Measurements from ENCODE around the gene MARCHF3. TPM values are rescaled to one million over a fixed set of nuclear protein-coding genes. Genes with fewer than 3 reads are reported as not detected.

The MARCHF3 gene
- total RNA-seq, 2 experiments from 2014 or later, result 4.0 to 4.4 TPM

GRCh38 chr5:126931963-126932660 lies 98.2 kb downstream of the MARCHF3 start:
- Mint-ChIP-seq H3K36me3 (no peaks in the 10 kb centered on the region), H3K4me1 (ENCODE audit: low read depth) (no peaks in the 10 kb centered on the region), H3K4me3 (no peak overlapping the region), H3K9me3 (no peaks in the 10 kb centered on the region), H3K27ac (no peak overlapping the region), H3K27me3 (no peaks in the 10 kb centered on the region)
- CTCF ChIA-PET, result no interaction called here
- intact Hi-C loops (cut with micrococcal nuclease), result no loop called here
- no peak for DNase-seq
- POLR2A ChIA-PET, result no interaction called here

GRCh38 chr5:126928041-126928440 lies 102.3 kb downstream of the MARCHF3 start:
- Mint-ChIP-seq H3K36me3 (no peaks in the 10 kb centered on the region), H3K4me3 (no peak overlapping the region), H3K9me3 (no peaks in the 10 kb centered on the region), H3K27me3 (no peaks in the 10 kb centered on the region), H3K4me1 (ENCODE audit: low read depth) (no peaks in the 10 kb centered on the region), H3K27ac (no peak overlapping the region)
- ChIA-PET CTCF (no interaction called here), POLR2A (no interaction called here)
- intact Hi-C loops (cut with micrococcal nuclease), result no loop called here
- DNase-seq, result no peak

- ChIA-PET POLR2A (interaction anchor here (0.6 kb wide), 1 partner anchor 191 kb away, joined by 3 read pairs; no protein-coding TSS in a partner anchor), CTCF (no interaction called here)
- Mint-ChIP-seq H3K4me3 (no peak overlapping the region), H3K9me3 (no peaks in the 10 kb centered on the region), H3K4me1 (ENCODE audit: low read depth) (no peaks in the 10 kb centered on the region), H3K36me3 (no peaks in the 10 kb centered on the region), H3K27ac (no peak overlapping the region), H3K27me3 (no peaks in the 10 kb centered on the region)
- intact Hi-C loops (cut with micrococcal nuclease), result no loop called here
- no peak for DNase-seq
Observed at GRCh38 chr5:126927429-126927828, 102.9 kb downstream of the MARCHF3 start.

- intact Hi-C loops (cut with micrococcal nuclease), result no loop called here
- H3K4me1 Mint-ChIP-seq (ENCODE audit: low read depth), result no peaks in the 10 kb centered on the region
- ChIA-PET POLR2A (no interaction called here), CTCF (no interaction called here)
- H3K27ac Mint-ChIP-seq, result no peak overlapping the region
- H3K9me3 Mint-ChIP-seq, result no peaks in the 10 kb centered on the region
- no peak overlapping the region for H3K4me3 Mint-ChIP-seq
- DNase-seq, result no peak
- no peaks in the 10 kb centered on the region for H3K36me3 Mint-ChIP-seq
- no peaks in the 10 kb centered on the region for H3K27me3 Mint-ChIP-seq
Observed at GRCh38 chr5:126926187-126926586, 104.2 kb downstream of the MARCHF3 start.

GRCh38 chr5:126925482-126925881 lies 104.9 kb downstream of the MARCHF3 start:
- CTCF ChIA-PET, result no interaction called here
- Mint-ChIP-seq H3K4me1 (ENCODE audit: low read depth) (no peaks in the 10 kb centered on the region), H3K9me3 (no peaks in the 10 kb centered on the region), H3K36me3 (no peaks in the 10 kb centered on the region), H3K27me3 (no peaks in the 10 kb centered on the region), H3K27ac (no peak overlapping the region), H3K4me3 (no peak overlapping the region)
- intact Hi-C loops (cut with micrococcal nuclease), result no loop called here
- POLR2A ChIA-PET, result no interaction called here
- no peak for DNase-seq

- CTCF ChIA-PET, result no interaction called here
- Mint-ChIP-seq H3K4me3 (no peak overlapping the region), H3K4me1 (ENCODE audit: low read depth) (no peaks in the 10 kb centered on the region), H3K36me3 (no peaks in the 10 kb centered on the region), H3K9me3 (no peaks in the 10 kb centered on the region), H3K27me3 (no peaks in the 10 kb centered on the region), H3K27ac (no peak overlapping the region)
- POLR2A ChIA-PET, result no interaction called here
- DNase-seq, result no peak
- intact Hi-C loops (cut with micrococcal nuclease), result no loop called here
Observed at GRCh38 chr5:126924331-126925033, 105.9 kb downstream of the MARCHF3 start.

- H3K4me3 Mint-ChIP-seq, result no peak overlapping the region
- CTCF ChIA-PET, result no interaction called here
- intact Hi-C loops (cut with micrococcal nuclease), result no loop called here
Observed at GRCh38 chr5:126921241-126922091, 108.9 kb downstream of the MARCHF3 start.

GRCh38 chr5:126920291-126920690 lies 110.1 kb downstream of the MARCHF3 start:
- intact Hi-C loops (cut with micrococcal nuclease), result no loop called here
- DNase-seq, result no peak
- Mint-ChIP-seq H3K4me3 (no peak overlapping the region), H3K27me3 (no peaks in the 10 kb centered on the region), H3K9me3 (no peaks in the 10 kb centered on the region), H3K36me3 (no peaks in the 10 kb centered on the region), H3K4me1 (ENCODE audit: low read depth) (no peaks in the 10 kb centered on the region), H3K27ac (no peak overlapping the region)
- ChIA-PET CTCF (no interaction called here), POLR2A (no interaction called here)

More at GRCh38 chr5:126921241-126922091, 108.9 kb downstream of the MARCHF3 start:
- no peaks in the 10 kb centered on the region for H3K36me3 Mint-ChIP-seq
- no peaks in the 10 kb centered on the region for H3K27me3 Mint-ChIP-seq
- H3K9me3 Mint-ChIP-seq, result no peaks in the 10 kb centered on the region
- no peak overlapping the region for H3K27ac Mint-ChIP-seq
- POLR2A ChIA-PET, result no interaction called here
- no peak for DNase-seq
- H3K4me1 Mint-ChIP-seq (ENCODE audit: low read depth), result no peaks in the 10 kb centered on the region

GRCh38 chr5:126919566-126919965 lies 110.8 kb downstream of the MARCHF3 start:
- Mint-ChIP-seq H3K27ac (no peak overlapping the region), H3K36me3 (no peaks in the 10 kb centered on the region), H3K4me1 (ENCODE audit: low read depth) (no peaks in the 10 kb centered on the region), H3K9me3 (no peaks in the 10 kb centered on the region), H3K4me3 (no peak overlapping the region), H3K27me3 (no peaks in the 10 kb centered on the region)
- ChIA-PET CTCF (no interaction called here), POLR2A (no interaction called here)
- intact Hi-C loops (cut with micrococcal nuclease), result no loop called here
- no peak for DNase-seq

- H3K4me1 Mint-ChIP-seq (ENCODE audit: low read depth), result no peaks in the 10 kb centered on the region
- POLR2A ChIA-PET, result no interaction called here
Observed at GRCh38 chr5:126918615-126918957, 111.8 kb downstream of the MARCHF3 start.

GRCh38 chr5:126917918-126918614 lies 112.3 kb downstream of the MARCHF3 start:
- H3K4me1 Mint-ChIP-seq (ENCODE audit: low read depth), result no peaks in the 10 kb centered on the region
- H3K36me3 Mint-ChIP-seq, result no peaks in the 10 kb centered on the region
- H3K27ac Mint-ChIP-seq, result no peak overlapping the region
- ChIA-PET POLR2A (no interaction called here), CTCF (interaction anchor here (0.6 kb wide), 1 partner anchor 262 kb away, joined by 3 read pairs; no protein-coding TSS in a partner anchor)
- no peaks in the 10 kb centered on the region for H3K27me3 Mint-ChIP-seq
- DNase-seq, result no peak
- intact Hi-C loops (cut with micrococcal nuclease), result no loop called here
- no peaks in the 10 kb centered on the region for H3K9me3 Mint-ChIP-seq
- H3K4me3 Mint-ChIP-seq, result no peak overlapping the region

More at GRCh38 chr5:126918615-126918957, 111.8 kb downstream of the MARCHF3 start:
- no peak overlapping the region for H3K4me3 Mint-ChIP-seq
- no peaks in the 10 kb centered on the region for H3K9me3 Mint-ChIP-seq
- CTCF ChIA-PET, result interaction anchor here (0.6 kb wide), 1 partner anchor 263 kb away, joined by 3 read pairs; no protein-coding TSS in a partner anchor
- intact Hi-C loops (cut with micrococcal nuclease), result no loop called here
- DNase-seq, result no peak
- no peak overlapping the region for H3K27ac Mint-ChIP-seq
- H3K27me3 Mint-ChIP-seq, result no peaks in the 10 kb centered on the region
- no peaks in the 10 kb centered on the region for H3K36me3 Mint-ChIP-seq

GRCh38 chr5:126915496-126915895 lies 114.9 kb downstream of the MARCHF3 start:
- Mint-ChIP-seq H3K4me1 (ENCODE audit: low read depth) (no peaks in the 10 kb centered on the region), H3K27ac (no peak overlapping the region), H3K27me3 (no peaks in the 10 kb centered on the region), H3K4me3 (no peak overlapping the region), H3K9me3 (peaks cover 7% of the 10 kb centered on the region), H3K36me3 (peaks cover 15% of the 10 kb centered on the region)
- intact Hi-C loops (cut with micrococcal nuclease), result no loop called here
- POLR2A ChIA-PET, result no interaction called here
- no peak for DNase-seq
- CTCF ChIA-PET, result interaction anchor here (1.0 kb wide), 1 partner anchor 308 kb away, joined by 3 read pairs; no protein-coding TSS in a partner anchor
